ENCODE data around the gene AMY2A.
"Not testable (repeated sequence)": the region's sequence is repeated elsewhere in the genome, so short reads cannot be mapped to it uniquely, and the experiment has no call there.

AMY2A gene

GRCh38 chr1:103616994-103617477, at the start of gene AMY2A:
Gene AMY2A, plus strand, starts transcription at chr1:103617427. Its CDS starts 14 bp downstream, at chr1:103617441.
- DNase-seq (ENCODE audit: low spot score), result not testable (repeated sequence)

GRCh38 chr1:103569493-103569892, 47.7 kb upstream of the AMY2A start:
- DNase-seq (ENCODE audit: low spot score), result no peak

GRCh38 chr1:103571289-103571688, 45.9 kb upstream of the AMY2A start, which contains the start of gene AMY2B:
Gene AMY2B, plus strand, starts transcription at chr1:103571589. Its CDS starts 14 bp downstream, at chr1:103571603.
- DNase-seq (ENCODE audit: low spot score), result not testable (repeated sequence)

- DNase-seq (ENCODE audit: low spot score), result no peak
Observed at GRCh38 chr1:103576065-103576464, 41.2 kb upstream of the AMY2A start.

GRCh38 chr1:103576784-103577183, 40.4 kb upstream of the AMY2A start:
- not testable (repeated sequence) for DNase-seq (ENCODE audit: low spot score)

GRCh38 chr1:103582464-103582863, 34.8 kb upstream of the AMY2A start:
- DNase-seq (ENCODE audit: low spot score), result no peak

- no peak for DNase-seq (ENCODE audit: low spot score)
Observed at GRCh38 chr1:103583887-103584286, 33.3 kb upstream of the AMY2A start.

- DNase-seq (ENCODE audit: low spot score), result no peak
Observed at GRCh38 chr1:103584537-103584936, 32.7 kb upstream of the AMY2A start.

GRCh38 chr1:103602740-103603139, 14.5 kb upstream of the AMY2A start:
- not testable (repeated sequence) for DNase-seq (ENCODE audit: low spot score)

GRCh38 chr1:103616362-103616761, 865 bp upstream of the AMY2A start:
- DNase-seq (ENCODE audit: low spot score), result no peak

- DNase-seq (ENCODE audit: low spot score), result not testable (repeated sequence)
Observed at GRCh38 chr1:103627436-103627835, 10.2 kb downstream of the AMY2A start.

- DNase-seq (ENCODE audit: low spot score), result not testable (repeated sequence)
Observed at GRCh38 chr1:103641194-103641593, 24.0 kb downstream of the AMY2A start.

GRCh38 chr1:103643908-103644307, 26.7 kb downstream of the AMY2A start:
- DNase-seq (ENCODE audit: low spot score), result not testable (repeated sequence)

- not testable (repeated sequence) for DNase-seq (ENCODE audit: low spot score)
Observed at GRCh38 chr1:103650305-103650704, 33.1 kb downstream of the AMY2A start.

- DNase-seq (ENCODE audit: low spot score), result not testable (repeated sequence)
Observed at GRCh38 chr1:103650889-103651288, 33.7 kb downstream of the AMY2A start.

GRCh38 chr1:103654133-103654532, 36.9 kb downstream of the AMY2A start:
- DNase-seq (ENCODE audit: low spot score), result not testable (repeated sequence)

- DNase-seq (ENCODE audit: low spot score), result not testable (repeated sequence)
Observed at GRCh38 chr1:103655460-103655859, 38.2 kb downstream of the AMY2A start, which contains the start of gene AMY1A. Gene AMY1A, plus strand, starts transcription at chr1:103655760. Its CDS starts 571 bp downstream, at chr1:103656331.
